Activated CD8-positive, alpha-beta memory T cell treated with anti-CD3 and anti-CD28 coated beads, Interleukin-2, amount 50 U/mL, for 24 hours (primary cell): Measurements from ENCODE around the gene B4GAT1.
"Not testable (repeated sequence)": the region's sequence is repeated elsewhere in the genome, so short reads cannot be mapped to it uniquely, and the experiment has no call there.

ENCODE experiments used
- DNase-seq: peaks from one replicate; pipeline ENCODE4 v3.0.0-alpha.2; 2020; ENCODE audit errors: extremely low read depth

Gene B4GAT1

GRCh38 chr11:66322732-66323427, 24.5 kb downstream of the B4GAT1 start:
- DNase-seq, result no peak

DNA sequence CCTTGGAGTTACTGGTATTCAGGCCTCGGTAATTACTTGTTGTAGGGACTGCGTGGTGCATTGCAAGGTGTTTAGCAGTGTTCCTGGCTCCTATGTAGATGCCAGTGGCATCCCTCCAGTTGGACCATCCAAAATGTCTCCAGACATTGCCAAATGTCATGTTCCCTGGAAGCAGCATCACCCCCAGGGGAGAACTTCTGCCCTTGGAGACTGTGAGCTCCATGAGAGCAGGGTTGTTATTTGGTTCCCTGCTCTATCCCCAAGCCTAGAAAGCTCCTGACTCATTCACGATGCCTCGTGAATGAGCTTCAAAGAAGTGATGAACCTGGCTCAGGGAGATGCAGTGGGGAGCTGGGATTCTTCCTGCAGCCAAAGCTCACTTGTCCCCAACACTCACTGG, 25.8 kb downstream of the B4GAT1 start:
- no peak for DNase-seq

DNA sequence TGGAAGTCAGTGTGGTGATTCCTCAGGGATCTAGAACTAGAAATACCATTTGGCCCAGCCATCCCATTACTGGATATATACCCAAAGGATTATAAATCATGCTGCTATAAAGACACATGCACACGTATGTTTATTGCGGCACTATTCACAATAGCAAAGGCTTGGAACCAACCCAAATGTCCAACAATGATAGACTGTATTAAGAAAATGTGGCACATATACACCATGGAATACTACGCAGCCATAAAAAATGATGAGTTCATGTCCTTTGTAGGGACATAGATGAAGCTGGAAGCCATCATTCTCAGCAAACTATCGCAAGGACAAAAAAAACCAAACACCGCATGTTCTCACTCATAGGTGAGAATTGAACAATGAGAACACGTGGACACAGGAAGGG, 26.7 kb downstream of the B4GAT1 start:
- DNase-seq, result not testable (repeated sequence)

DNA sequence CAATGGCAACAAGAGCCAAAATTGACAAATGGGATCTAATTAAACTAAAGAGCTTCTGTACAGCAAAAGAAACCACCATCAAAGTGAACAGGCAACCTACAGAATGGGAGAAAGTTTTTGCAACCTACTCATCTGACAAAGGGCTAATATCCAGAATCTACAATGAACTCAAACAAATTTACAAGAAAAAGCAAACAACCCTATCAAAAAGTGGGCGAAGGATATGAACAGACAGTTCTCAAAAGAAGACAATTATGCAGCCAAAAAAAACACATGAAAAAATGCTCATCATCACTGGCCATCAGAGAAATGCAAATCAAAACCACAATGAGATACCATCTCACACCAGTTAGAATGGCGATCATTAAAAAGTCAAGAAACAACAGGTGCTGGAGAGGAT, 27.1 kb downstream of the B4GAT1 start:
- not testable (repeated sequence) for DNase-seq

DNA sequence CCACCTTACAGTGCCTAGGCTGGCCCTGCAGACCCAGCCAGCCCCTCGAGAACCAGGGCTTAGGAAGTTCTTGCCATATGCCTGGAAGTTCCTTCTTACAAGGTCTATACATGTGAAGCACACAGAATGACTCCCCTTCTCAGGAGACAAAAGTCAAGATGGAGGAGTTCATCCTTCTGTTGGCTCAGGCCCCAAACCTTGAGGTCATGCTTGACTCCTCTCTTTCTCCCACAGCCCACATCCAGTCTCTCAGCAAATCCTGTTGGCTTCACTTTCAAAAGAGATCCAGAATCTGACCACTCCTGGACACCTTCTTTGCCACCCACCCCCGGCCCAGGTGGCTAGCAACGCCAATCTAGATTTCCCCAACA, 28.8 kb downstream of the B4GAT1 start:
- DNase-seq, result no peak

DNA sequence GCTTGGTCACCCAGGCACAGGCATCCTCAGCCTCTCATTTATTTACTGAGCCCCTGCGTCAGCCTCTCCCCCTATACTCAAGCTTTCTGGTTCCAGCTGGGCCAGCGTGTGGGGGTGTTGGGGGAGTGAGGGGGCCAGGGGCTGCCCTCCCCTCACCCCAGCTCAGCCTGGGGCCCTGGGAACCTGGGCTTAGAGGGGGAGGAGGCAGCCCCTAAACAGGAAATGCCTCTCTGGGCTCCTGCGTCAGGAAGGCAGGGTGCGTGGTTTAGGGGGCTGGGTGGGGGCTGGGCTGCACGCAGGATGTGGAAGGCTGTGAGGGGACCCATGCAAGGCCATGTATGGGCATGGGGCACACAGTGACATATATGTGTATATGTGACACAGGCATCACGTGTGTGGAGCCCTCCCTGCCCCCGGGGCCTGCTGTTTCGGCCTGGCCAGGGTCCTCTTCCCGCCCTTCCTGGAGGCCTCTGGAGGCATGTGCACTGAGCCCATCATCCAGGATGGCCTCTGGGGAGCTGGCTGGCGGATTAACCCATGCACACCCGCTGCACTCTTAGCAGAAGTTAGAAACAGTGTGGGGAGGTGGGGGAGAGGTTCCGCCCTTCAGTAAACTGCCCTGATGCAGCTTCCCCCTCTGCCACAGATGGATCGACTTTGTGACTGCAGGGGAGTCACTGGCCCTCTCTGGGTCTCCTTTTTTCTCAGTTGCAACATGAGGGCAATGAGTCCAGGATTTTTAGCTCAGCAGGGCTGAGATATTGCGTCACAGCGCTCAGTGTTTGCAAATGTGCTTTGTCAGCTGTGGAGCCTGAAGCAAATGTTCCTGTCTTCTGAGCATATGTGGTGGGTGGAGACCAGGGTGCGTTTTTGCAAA, 29.5 kb downstream of the B4GAT1 start:
- DNase-seq, result no peak

GRCh38 chr11:66317322-66317722, 30.1 kb downstream of the B4GAT1 start:
- no peak for DNase-seq

DNA sequence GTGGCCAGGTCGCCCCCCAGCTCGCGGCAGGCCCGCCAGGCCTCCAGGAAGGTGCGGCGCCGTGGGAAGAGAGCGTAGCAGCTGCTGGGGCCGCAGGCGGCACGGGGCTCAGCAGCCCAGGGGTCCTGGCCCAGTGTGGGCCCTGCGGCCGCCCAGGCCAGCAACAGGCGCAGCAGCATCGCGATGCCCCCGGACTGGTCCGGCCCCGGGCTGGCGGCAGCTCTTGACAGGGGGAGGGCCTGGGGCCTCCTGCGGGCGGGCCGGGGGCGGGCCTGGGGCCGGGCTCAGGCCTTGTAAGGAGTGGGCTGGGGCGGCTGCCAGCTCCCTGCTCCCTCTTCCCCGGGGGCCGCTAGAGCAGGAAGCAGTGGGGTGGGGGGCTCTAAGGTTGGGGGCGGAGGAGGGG, 30.6 kb downstream of the B4GAT1 start, which contains the start of gene CD248:
Gene CD248, minus strand, starts transcription at position 196 of the 403 bp plus-strand sequence. Its CDS starts 17 bp downstream, at position 179.
- DNase-seq, result no peak

- DNase-seq, result no peak
Measured at GRCh38 chr11:66315921-66316811, 31.3 kb downstream of the B4GAT1 start.

DNA sequence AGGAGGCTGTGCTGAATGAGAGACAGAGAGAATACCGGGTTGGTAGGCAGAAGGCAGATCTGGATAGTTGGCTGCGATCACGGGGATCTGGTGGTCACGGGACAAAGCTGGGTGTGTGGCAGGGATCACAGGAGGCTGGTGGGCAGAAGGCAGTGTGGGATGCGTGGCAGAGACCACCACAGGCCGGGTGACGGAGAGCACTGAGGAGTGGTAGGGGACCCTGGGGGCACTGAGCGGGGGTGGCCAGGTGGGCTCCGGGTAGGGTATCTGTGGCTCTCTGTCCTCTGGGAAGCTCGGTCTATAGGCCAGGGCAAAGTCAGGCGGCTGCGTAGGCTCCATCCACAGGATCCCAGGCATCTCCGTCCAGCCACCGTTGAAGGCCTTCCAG, 31.9 kb downstream of the B4GAT1 start:
- DNase-seq, result no peak

- DNase-seq, result no peak
Measured at GRCh38 chr11:66314561-66315497, 32.6 kb downstream of the B4GAT1 start.

GRCh38 chr11:66314186-66314501, 33.3 kb downstream of the B4GAT1 start:
- no peak for DNase-seq

GRCh38 chr11:66313321-66314185, 33.9 kb downstream of the B4GAT1 start:
- no peak for DNase-seq

DNA sequence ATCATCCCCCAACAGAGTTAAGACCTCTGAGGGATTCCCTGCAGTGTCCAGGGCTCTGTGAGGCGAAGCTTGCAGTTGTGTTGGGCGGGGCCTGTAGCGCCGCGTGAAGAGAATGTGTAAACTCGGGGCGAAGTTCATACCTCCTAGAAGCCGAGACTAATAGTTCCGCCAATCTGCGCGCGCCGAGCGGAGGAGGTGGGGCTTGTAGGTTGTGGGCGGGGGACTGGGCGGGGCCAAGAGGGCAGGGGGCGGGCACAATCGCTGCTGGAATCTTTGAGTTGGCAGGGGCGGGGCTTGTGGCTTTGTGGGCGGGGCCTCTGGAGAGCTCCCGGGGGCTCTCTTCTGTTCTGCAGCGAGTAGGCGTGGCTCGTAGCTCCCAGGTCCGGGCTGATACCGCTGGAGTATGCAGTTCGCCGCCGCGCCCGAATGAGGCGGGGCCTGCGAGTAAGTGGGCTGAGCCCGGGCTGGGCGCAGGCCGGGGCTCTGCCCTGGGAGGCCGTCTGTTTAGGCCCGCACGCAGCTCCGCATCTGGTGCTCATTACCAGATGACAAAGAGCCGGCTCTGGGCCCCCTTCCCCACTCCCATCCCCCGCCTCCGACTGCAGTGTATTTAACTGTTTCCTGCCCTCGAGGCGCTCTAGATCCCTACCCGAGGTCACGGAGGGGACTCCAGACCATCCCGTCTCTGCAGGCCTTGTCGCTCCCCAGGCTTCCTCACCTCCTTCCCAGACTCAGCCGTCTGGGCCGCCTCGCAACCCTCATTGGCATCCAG, 34.7 kb downstream of the B4GAT1 start:
- peak; percentile 91 for DNase-seq

- peak; percentile 88 for DNase-seq
Measured at GRCh38 chr11:66311965-66312548, 35.4 kb downstream of the B4GAT1 start.

DNA sequence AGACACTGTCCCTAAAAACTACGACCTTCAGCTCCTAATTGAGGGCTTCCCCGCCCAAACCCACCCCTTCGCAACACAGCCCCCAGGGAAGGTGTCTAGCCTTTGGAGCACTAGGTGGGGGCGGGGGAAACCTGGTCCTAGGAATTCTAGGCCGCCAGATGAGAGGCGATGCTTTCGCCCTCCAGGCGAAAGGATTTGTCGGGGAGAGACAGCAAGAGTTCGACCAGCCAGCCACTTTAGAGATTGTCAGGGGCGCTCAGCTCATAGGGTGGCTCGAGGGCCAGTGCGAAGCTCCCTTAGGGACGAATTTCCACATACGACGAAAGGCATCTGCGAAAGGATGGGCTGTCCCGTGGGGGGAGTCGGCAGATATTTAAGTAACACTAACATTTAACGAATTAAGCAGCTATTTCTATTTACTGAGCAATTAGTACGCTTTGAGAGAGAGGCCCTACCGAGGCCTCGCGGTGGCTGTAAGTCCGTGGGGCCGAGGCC, 35.9 kb downstream of the B4GAT1 start:
- no peak for DNase-seq

DNA sequence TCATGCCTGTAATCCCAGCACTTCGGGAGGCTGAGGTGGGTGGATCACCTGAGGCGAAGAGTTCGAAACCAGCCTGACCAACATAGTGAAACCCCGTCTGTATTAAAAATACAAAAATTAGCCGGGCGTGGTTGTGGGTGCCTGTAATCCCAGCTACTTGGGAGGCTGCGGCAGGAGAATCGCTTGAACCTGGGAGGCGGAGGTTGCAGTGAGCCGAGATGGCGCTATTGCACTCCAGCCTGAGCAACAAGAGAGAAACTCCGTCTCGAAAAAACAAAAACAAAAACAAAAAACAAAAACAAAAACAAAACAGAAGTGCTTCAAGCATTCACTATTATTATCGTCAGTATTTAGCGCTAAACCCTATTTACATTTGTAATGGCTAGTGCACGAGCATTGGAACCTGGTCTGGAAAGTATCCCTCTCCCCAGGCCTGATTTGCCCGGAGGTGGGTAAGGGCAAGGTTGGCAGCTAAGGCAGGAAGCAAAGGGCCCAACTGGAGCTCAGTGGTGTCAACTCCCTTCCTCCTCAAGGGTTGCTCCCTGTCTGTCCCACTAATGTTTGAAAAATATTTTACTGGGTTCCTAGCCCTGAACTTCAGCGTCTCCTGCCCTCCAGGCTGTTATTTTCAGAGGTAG, 36.5 kb downstream of the B4GAT1 start:
- not testable (repeated sequence) for DNase-seq

DNA sequence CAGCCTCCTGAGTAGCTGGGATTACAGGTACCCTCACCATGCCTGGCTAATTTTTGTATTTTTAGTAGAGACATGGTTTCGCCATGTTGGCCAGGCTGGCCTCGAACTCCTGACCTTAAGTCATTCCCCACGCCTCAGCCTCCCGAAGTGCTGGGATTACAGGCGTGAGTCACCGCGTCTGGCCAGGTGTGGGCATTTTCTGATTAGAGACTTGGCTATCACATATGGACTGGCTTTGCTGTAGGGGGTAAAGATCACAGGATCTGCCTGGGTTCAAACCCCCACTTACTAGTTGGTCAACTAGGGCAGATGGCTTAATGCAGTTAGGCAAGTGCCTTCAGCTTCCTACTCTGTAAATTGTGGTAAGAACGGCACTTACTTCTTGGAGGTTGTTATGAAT, 37.1 kb downstream of the B4GAT1 start:
- no peak for DNase-seq
